GM10248 (cell line): ENCODE results near the gene MOV10.

Experiments
- CTCF ChIA-PET: fragments of 300-600 bp; sonication (Branson Sonifier 250); formaldehyde crosslinking; extraction: SDS; loops from one replicate; lab custom pipeline; 2021; ENCODE audit warnings: antibody characterized with exemption; lab: Yijun Ruan, JAX
- POLR2A ChIA-PET: fragments of 350-650 bp; sonication (Branson Sonifier 250); formaldehyde crosslinking; extraction: SDS; loops from one replicate; lab custom pipeline; 2020; ENCODE audit warnings: antibody characterized with exemption; lab: Yijun Ruan, JAX
- DNase-seq: peaks from one replicate; pipeline ENCODE4 v3.0.0; 2012; ENCODE audit errors: extremely low spot score
- TF ChIP-seq, protein P1 (sequence below): IDR thresholded peaks from 2 replicates; pipeline ENCODE4 v1.5.1; 2012; ENCODE audit warnings: mild to moderate bottlenecking, low read depth; ENCODE audit errors: extremely low read depth, missing control alignments, control extremely low read depth

Gene MOV10

DNA sequence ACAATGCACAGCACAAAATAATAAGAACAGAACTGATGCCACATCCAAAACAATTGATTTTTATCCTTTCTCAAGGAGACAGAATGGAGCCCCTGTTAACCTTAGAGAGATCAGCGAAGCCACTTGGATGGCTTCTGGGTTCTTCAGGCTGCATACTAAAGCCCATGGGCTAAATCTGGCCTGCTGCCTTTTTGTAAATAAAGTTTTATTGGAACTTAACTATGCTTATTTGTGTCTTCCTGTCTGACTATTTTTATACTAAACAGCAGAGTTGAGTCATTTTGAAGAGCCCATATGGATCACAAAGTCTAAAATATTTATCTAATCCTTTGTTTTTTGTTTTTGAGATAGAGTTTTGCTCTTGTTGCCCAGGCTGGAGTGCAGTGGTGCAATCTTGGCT is 57.0 kb downstream of the MOV10 start:
- ChIA-PET POLR2A (no interaction called here), CTCF (interaction anchor here (1.4 to 6.8 kb wide), 3 partner anchors 15 to 341 kb away, joined by 4 to 62 read pairs (median 13); partner anchors contain the start of gene PPM1J)
- TF ChIP-seq, protein P1, sequence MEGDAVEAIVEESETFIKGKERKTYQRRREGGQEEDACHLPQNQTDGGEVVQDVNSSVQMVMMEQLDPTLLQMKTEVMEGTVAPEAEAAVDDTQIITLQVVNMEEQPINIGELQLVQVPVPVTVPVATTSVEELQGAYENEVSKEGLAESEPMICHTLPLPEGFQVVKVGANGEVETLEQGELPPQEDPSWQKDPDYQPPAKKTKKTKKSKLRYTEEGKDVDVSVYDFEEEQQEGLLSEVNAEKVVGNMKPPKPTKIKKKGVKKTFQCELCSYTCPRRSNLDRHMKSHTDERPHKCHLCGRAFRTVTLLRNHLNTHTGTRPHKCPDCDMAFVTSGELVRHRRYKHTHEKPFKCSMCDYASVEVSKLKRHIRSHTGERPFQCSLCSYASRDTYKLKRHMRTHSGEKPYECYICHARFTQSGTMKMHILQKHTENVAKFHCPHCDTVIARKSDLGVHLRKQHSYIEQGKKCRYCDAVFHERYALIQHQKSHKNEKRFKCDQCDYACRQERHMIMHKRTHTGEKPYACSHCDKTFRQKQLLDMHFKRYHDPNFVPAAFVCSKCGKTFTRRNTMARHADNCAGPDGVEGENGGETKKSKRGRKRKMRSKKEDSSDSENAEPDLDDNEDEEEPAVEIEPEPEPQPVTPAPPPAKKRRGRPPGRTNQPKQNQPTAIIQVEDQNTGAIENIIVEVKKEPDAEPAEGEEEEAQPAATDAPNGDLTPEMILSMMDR, result no peak

DNA sequence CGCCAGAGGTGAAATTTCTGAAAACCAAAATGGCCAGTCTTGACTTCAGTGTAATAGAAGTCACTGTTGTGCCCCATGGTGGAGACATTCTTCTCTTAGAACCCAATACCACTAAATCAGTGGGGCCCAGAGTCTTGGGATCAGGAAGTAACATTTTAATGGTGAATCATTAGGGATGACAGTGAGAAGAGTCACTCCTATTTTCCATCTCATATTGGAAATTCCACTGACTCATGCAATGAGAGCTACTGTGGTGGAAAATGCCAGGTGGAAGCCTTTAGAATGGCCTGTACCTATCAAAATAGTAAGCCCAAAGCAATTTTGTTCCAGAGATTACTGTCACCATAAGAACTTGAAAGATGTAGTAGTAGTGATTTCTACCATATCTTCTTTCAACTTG is 61.3 kb downstream of the MOV10 start:
- CTCF ChIA-PET, result interaction anchor here (3.1 kb wide), 1 partner anchor 69 kb away, joined by 14 read pairs; no protein-coding TSS in a partner anchor
- DNase-seq, result no peak
- POLR2A ChIA-PET, result interaction anchor here (0.7 kb wide), 1 partner anchor 1018 kb away, joined by 5 read pairs; no protein-coding TSS in a partner anchor
- TF ChIP-seq, protein P1, result no peak

More for the DNA sequence above, 57.0 kb downstream of the MOV10 start:
- DNase-seq, result no peak

GRCh38 chr1:112737573-112737972 is 63.1 kb downstream of the MOV10 start:
- DNase-seq, result no peak
- ChIA-PET POLR2A (no interaction called here), CTCF (interaction anchor here (0.9 to 1.5 kb wide), 4 partner anchors 11 to 22 kb away, joined by 3 to 5 read pairs (median 4); partner anchors contain the start of gene PPM1J)
- TF ChIP-seq, protein P1, result no peak

DNA sequence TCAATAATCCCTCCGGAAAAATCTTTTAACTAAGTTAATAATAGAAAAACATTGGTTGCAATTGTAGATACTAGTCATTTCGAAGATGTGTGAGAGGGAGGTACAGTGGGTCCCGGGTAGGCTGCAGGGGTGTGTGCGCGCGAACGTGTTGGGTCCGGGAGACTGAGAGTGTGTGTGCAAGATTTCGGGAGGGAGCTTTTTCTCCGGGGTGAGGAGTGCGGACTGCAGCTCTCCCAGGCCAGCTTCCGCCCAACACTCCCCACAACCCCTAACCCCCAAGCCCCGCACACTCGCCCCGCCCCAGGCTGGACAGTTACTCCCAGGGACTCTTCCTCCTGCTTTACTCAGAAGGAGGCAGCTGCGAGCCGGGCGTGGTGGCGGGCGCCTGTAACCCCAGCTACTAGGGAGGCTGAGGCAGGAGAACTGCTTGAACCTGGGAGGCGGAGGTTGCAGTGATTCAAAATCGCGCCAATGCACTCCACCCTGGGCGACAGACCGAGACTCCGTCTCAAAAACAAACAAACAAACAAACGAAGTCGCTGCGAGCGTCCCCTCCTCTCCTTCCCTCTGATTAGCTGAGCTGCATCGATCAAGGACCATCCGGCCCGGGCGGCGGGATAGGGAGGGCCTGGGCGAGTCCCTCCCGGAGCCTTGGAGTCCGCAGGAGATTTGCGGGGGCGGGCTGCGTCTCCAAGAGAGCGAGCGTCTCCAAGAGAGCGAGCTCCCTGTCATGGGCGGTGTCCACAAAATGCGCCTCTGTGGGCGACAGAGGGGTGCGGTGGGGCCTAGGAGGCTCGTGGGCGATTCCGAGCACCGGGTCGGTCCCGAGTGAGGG is 68.9 kb downstream of the MOV10 start:
- ChIA-PET POLR2A (no interaction called here), CTCF (interaction anchor here (0.8 to 2.7 kb wide), 4 partner anchors 19 to 60 kb away, joined by 3 to 8 read pairs (median 5); partner anchors contain the start of gene PPM1J)
- no peak for DNase-seq
- TF ChIP-seq, protein P1, result no peak

DNA sequence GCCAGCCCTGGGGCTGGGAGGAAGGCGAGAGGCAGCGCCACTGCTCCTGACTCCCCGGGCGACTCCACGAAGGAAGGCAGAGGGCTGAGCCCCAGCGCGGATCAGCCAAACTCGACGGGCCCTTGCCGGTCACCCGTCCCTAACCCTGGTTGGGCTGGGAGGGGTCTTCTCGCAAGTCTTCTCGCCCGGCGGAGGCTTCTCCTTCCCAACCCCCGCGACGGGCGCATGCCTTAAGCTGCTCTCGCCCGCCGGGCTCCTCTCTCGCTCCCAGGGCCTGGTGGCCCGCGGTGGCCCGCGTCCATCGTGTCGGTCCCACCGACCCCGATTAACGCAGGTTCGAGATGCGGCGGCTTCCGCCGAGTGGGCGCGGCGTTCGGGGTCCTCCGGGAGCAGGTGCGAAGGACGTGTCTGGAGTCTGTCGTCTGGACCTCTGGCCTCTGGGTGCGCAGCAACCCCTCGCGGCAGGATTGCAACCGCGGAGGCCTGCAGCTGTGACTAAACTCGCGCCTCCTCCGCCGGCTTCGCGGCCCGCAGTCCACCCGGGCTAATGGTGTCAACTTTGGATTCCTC is 69.6 kb downstream of the MOV10 start:
- CTCF ChIA-PET, result interaction anchor here (1.3 to 2.7 kb wide), 4 partner anchors 9 to 60 kb away, joined by 4 to 8 read pairs (median 5); partner anchors contain the start of gene PPM1J
- no peak for DNase-seq
- TF ChIP-seq, protein P1, result no peak
- POLR2A ChIA-PET, result no interaction called here

DNA sequence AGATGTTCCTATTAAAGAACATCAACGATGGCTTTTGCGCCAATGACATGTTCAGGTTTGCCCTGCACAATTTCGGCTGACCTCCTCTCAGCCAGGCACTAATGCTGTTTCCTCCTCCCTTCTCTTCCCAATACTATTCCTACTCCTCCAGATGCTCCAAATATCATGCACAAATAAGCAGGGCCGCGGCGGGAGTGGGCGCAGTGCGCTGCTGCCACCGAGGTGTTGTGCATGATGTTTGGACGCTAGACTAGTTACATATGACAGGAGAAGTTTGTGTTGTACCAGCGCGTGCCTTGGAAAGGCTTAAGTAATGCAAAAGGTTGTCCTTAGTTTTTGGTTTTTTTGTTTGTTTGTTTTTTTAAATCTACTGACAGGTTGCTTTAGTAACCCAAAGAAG is 73.9 kb downstream of the MOV10 start:
- POLR2A ChIA-PET, result no interaction called here
- TF ChIP-seq, protein P1, result no peak
- CTCF ChIA-PET, result interaction anchor here (2.2 kb wide), 1 partner anchor 29 kb away, joined by 11 read pairs; a partner anchor contains a TSS
- no peak for DNase-seq
